DMS53 (cell line): ENCODE results near the gene GPR183.

Source experiments
- DNase-seq: peaks from one replicate; lab custom pipeline; 2025; lab: John Stamatoyannopoulos, UW

GPR183 gene

DNA sequence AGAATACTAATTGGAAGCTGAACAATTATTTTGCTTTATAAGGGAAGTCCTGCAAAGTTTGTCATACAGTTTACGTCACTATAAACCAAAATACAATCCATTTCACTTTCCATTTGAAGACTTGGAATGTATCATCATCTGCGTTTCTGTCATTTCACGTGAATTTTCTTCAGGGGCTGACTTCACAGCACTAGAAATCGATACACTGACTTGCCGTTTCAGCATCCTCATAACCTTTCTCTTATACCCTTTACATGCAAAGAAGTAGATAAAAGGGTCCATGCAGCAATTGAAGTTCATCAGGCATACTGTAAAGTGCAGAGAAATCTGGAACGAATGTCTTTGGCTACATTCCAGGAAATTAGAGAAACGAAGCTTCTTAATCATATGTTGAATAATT, 12.2 kb downstream of the GPR183 start:
- no peak for DNase-seq

DNA sequence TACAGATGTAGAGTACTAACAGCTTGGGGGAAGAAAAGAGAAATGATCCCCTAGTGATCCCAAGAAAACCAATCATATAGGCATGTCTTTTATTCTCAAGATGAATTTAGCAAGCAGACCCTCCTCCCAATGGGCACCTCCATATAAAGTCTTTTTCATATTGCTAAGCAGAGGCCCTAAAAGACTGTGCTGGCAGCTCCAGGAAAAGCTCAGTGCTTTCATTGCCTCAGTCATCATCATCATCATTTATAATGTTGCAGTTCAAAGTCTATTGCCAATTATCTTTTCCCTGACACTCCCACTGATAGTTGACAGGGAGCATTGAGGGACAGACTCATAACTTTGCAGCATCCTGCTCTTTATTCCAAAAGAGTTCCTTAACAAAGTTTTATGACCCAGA, 13.0 kb downstream of the GPR183 start:
- no peak for DNase-seq

DNA sequence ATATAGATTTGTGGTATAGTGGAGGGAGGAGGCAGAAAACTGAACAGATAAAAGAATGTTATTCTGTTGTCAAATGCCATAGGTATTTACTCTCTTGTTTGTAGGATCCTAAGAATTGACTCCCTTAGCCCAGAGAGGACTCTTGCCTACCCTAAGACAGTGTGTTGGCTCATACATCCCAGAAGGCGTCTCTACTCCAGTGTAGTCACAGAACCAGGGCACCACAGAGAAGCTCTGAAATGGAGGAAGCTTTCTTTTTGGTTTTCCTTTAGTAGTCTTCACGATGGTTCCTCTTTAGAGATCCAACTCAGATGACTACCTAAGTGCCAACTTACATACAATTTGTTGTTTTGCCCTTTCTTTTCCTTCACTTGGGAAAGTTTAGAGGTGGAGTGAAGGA, 14.0 kb downstream of the GPR183 start:
- no peak for DNase-seq

DNA sequence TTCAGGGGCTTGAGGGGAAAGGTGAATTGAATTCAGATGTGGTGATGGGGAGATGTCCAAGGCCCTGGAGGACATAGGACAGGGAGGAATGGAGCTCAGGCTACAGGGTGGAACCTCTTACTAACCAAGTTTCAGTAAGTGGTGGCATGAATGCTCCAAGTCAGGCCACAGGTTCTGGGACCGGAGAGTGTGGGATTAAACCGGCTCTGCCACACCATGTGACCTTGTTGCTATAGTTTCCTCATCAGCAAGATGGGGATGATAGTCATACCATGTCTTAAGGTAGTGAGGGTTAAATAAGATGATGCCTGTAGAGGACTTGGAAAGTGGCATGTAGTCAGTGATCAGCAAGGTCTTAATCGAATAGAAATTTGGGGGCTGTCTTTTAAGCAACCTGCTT, 16.3 kb downstream of the GPR183 start:
- DNase-seq = no peak

DNA sequence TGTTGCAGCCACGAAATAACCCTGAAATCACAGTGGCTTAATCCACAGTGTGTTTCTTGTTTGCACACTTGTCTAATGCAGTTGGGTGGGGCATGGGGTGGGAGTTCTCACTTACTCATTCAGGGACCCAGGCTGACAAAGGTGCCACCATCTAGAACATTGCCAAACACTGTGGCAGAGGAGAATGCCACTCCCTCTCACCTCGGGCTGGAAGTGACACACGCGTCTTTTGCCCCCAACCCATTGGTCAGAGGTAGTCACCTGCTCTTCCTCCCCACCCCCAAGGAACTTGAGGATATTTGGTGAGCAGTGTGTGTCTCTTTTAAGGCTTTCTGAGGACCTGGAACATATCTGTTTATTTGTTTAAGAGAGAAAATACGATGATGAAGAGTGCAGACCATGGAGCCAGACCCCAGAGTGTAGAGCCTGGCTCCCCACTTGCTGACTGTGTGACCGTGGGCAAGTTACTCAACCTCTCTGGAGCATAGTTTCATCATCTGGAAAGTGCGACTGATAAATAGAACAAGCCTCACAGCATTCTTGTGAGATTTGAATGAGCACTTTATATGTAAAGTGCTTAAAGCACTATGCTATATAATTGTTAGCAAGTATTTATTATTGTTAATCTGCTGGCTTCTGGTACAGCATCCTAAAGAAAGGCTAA, 17.4 kb downstream of the GPR183 start:
- DNase-seq = no peak

DNA sequence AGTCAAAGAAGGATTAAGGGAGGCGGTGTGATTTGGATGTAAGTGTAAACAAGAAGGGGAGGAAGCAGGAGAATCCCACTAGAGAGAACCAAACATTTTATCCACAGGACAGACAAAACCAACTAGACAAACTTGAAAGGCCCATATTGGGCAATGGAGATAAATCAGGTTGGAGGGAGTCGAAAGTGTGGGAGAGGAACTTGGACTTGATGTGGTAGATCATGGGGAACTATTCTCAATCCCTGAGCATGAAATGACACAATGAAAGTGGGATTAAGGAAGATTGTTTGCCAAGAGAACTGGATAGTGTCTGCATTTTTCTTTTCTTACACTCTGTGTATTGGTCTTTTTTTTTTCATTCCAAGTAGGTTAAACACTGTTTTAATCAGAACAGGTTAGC, 17.9 kb downstream of the GPR183 start:
- DNase-seq = no peak

DNA sequence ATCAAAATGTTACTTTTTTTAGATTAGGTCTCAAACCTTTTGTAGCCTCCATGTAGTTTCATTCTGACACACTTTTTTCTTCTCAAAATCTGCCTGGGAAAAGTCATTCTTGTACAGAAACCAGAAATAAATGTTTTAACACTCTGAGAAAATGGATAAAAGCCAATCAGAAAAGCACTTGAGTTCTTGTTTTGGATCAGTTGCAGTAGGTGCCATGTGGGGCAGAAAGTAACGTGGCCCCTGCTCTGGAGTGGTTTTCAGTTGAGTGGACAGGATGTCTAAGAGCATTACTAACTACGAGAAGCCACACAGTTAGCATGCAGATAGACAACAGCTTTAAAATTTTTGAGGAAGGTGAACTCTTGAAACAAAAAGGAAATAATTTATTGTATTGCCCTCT, 19.1 kb downstream of the GPR183 start:
- no peak for DNase-seq

DNA sequence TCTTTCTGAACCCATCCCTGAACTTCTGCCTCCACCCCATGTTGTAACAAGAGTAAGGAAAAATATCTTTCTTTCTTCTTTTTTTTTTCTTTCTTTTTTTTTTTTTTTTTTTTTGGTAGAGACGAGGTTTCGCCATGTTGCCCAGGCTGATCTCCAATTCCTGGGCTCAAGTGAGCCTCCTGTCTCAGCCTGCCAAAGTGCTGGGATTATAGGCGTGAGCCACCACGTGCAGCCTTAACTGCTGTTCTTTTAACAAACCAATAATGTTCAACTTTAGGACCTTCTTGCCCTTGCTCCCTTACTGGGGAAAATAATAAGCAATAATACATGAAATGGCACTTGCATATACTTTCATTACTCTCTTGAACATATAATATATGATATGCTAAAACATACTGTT, 19.6 kb downstream of the GPR183 start:
- no peak for DNase-seq

DNA sequence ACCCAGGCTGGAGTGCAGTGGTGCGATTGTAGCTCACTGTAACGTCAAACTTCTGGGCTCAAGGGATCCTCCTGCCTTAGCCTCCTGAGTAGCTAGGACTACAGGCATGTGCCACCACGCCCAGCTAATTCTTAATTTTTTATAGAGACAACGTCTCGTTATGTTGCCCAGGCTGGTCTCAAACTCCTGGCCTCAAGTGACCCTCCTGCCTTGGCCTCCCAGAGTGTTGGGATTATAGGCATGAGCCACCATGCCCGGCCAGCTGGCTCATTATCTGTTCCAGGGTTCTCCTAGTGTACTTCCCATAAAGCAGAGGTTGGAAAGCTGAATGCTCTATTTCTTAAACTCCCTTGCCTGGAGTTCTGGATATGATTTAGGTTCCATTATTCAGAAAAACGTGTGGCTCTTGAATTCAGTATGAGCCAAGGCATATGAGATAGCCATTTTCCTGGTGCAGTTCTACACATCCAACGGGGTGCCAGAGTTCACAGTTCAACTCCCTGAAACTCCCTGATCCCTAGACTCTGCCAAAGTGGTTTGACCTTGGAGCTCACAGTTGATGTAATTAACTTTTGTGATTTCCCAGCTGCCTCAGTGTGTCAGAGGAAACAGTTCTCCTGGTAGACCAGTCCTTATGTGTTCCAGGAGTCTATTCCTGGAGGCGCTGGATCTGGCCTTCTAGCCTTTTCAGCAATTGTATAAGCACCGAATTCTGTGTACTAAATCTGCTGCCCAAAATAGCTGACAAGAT, 21.6 kb downstream of the GPR183 start:
- DNase-seq = no peak

DNA sequence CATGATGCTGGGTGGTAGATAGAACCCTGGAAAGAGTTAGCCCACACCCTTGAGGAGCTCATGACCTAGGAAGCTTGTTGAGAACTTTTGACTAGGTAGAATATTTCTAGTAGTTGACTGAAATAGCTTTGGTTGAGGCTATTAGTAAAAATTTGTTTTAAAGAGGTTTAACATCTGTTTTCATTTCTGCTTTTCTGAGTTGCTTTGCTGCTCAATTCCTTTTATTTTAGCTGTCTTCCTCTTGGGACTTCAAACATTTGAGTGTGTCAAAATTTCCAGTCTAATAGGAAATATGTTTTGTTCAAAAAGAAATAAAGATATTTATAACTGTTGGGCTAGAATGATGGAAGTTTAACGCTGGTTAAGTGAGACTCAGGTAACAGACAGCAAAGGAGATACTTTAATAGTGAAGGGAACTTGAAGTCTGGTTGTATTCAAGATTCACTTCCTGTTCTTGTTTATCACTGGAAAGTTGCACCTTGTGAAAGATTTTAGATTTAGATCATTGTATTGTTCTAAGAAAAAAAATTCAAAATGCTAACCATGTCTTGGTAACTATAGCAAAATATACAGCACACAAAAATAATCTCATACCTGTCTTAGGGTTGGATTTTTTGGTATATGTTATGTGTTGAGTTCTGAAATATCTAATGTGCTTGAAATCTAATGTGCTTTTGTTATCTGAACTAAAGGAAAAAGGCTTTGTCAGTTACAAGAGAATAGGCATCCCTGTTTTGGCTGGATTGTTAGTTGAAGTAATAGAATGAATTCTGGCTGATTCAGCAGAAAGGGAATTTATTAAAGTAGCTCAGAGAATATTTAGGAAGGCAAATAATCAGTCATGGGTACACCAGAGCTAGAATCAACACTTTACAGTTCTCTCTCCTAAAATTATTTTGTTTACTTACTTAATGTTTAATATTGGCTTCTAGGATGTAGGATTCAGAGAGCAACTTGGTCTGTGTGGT, 24.7 kb downstream of the GPR183 start:
- DNase-seq = no peak

DNA sequence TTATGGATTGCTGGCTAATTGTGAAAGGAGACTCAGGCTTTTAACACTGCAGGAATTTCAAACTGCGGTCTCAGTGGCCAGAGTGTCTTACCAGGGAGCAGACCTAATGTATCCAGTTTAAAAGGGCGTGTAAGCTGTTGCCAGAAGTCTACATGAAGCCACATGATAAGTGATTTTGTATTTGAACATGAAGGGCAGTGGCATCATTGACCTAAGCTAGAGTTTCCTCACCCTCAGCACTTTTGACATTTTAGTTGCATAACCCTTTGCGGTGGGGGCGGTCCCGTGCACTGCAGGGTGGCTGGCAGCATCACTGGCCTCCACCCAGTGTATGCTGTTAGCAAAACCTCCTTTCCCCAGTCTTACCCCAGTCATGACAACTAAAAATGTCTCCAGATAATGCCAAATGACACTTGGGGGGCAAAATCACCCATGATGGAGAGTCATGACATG, 25.4 kb downstream of the GPR183 start:
- DNase-seq = no peak

DNA sequence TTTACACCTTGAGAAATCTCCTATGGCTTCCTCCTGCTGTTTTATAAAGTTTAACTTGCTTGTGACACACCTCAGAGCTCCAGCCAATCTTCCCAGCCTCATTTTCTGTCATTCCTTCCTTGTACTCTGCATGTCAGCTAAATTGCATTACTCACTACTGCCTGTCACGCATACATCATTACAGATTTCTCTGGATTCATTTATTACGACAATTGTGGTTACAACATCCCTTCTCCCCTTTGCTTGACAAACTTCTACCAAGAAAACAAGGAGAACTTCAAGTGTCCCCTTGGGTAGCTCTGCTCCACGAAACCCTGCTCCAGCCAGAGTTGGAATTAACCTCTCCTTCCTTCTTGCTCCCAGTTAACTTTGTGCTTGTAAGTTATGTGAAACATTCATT, 27.0 kb downstream of the GPR183 start:
- no peak for DNase-seq

DNA sequence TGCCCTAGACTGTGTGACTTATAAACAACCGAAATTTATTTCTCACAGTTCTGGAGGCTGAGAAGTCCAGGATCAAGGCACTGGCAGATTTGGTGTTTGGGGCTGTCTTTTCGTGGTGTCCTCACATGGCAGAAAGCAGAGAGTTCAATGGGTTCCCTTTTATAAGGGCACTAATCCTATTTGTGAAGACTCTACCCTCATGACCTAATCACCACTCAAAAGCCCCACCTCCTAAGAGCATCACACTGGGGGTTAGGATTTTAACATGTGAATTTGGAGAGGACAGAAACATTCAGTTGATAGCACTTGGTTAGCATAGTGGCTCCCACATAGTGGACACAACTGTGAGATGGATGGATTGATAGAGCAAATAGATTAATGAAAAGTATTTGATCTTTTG, 27.6 kb downstream of the GPR183 start:
- DNase-seq = no peak

DNA sequence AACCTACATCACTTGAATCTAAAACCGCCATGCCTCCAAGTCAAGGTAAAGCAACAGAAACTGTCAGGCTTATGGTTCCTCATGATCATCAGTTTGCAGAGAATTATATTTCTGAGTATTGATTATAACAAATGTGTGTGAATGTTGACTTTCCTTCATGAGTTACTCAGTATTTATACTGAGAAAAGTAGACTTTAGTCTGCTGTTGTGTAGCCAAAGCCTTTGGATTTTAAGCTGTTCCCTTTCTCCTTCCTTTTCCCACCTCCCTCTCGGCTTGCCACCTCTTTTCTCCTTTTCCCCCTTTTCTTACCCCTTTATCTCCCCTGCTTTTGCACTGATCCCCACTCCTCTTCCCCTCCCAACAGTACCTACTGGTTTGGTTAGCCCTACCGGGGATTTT, 28.4 kb downstream of the GPR183 start:
- DNase-seq = no peak

DNA sequence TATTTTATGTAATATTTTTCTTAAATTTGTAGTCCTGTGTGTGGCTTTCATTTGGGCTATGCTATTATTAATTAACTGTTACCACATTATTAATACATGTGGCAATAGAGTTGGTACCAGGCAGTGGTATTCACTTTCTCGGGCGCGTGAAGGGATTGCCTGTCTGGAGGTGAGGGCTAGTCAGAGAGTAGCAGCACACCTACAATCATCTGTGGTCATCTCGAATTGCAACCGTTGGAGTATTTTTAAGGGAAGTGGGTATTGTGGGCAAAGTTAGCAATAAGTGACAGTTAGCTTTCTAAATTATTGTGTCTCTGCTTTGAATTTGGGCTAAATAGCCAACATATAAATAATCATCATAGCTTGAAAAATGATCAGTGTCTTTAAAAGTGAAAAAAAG, 29.0 kb downstream of the GPR183 start:
- no peak for DNase-seq

DNA sequence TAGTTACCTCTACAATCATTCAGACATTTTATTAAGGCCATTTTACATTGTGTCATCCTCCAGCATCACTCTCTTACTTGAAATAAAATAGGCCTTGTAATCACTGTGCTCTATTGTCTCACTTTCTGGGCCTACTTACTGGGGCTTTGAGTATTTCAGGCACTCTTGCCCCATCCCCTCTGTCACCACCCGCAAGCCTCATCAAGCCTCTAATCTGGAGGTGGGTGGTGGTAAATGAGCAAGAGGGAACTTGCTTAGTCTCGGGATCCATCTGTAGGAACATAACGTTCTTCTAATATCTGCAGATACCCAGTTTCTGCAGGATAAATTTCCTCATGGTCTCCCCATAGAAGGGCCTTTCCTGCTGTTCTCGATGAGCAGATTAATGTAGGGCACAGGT, 29.6 kb downstream of the GPR183 start:
- DNase-seq = no peak

DNA sequence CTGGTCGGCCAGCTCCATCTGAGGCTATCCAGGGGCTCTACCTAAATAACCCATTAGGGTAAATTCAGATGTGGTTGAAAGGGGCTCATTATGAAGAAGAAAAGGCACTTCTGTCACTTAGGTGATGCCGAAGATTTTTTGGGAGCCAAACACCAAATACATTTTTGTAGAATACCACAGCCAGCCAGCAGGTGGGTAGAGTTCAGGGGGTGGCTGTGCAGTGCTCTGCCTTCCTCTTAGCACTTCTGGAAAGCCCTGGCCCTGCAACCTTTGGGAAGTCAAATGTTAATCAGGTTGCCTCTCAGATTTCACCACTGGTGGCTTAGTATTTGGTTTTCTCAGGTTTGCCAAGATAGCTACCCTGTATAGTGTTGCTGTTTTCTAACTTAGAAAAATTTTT, 30.5 kb downstream of the GPR183 start:
- DNase-seq = no peak

DNA sequence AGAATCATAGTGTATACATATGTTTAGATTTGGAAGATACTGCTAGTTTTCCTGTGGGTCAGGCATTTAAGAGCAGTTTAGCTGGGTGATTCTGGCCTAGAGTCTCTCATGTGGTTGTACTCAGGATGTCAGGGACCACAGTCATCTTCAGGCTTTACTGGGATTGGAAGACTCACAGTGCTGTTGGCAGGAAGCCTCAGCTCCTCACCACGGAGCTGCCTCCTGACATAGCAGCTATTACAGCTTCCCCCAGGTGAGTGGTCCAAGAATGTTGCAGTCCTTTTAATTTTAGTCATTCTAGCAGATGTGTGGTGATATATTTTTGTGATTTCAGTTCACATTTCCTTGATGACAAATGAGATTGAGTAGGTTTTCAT, 32.1 kb downstream of the GPR183 start:
- DNase-seq = no peak

DNA sequence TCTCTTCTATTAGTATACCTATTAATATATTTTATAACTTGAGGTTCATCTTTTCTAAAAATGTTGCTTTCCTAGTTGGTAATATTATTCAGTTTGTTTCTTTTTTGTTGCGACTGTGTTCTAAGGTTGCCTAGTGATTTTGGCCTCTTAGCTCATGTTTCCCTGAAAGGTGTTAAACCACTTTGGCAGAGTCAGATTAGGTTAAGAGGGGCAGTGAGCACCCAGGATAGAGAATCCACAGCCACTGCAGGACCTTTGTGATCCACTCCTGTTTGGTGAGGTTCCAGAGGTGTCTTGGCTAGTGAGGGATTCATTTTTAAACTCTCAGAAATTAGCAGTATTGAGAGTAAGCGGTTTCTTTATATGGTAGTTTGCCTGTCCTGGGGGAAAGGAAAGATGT, 34.1 kb downstream of the GPR183 start:
- DNase-seq = no peak

DNA sequence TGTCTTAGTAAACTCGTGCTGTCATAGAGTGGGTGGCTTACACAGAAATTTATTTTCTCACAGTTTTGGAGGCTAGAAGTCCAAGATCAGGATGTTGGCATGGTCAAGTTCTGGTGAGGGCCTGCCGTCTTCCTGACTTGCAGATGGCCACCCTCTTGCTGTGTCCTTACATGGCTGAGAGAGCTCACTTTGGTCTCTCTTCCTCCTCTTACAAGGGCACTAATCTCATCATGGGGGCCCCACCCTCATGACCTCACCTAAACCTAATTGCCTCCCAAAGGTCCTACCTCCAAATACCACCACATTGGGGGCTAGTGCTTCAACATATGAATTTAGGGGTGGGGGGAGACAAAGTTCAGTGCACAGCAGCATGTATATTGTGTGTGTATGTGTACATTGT, 34.7 kb downstream of the GPR183 start:
- no peak for DNase-seq

DNA sequence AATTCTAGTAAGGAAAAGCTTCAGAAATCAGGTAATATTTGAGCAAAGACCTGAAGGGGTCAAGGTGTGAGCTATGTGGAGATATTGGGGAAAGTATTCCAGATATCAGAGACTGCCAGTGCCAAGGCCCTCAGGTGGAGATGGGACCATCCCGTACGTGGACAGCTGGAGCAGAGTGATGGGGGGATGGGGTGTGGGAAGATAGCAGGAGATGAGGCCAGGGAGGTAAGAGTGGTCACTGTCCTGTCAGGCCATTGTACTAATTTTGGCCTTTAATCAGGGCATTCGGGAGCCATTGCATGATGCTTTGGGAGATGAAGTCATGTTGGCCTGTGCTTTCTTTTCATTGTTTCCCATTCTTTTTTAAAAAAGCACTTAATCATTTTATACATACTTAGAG, 36.0 kb downstream of the GPR183 start:
- DNase-seq = no peak

DNA sequence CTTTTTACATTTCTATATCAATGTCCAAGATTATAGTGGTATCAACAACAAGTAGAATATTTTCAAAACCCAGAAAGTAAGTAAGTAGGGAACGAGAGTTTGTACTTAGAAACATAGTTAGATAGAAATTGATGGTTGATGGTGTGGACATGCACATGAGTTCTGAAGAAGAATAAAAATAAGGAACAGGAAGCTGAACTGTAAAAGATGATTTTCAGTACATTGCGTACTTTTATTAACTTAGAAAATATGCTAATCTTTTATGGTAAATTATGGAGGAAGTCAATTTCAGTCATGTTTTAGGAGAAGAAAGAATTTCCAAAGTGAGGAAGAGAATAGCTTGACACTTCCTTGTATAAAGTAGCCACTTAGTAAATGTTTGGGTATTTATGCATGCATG, 36.7 kb downstream of the GPR183 start:
- no peak for DNase-seq
